A549 (cell line): Measurements from ENCODE around the gene OR1J4.

Experiments
- EHMT2 ChIP-seq: fragments of 200-600 bp; sonication (generic); IDR thresholded peaks from 2 replicates; pipeline ENCODE4 v1.6.1; 2016; ENCODE audit warnings: antibody characterized with exemption, low read depth, mild to moderate bottlenecking, moderate library complexity
- HDAC2 ChIP-seq: fragments of 200-600 bp; sonication (generic); IDR thresholded peaks from 2 replicates; pipeline ENCODE4 v1.6.1; 2016
- POLR2AphosphoS2 ChIP-seq: conservative IDR thresholded peaks from 2 replicates; pipeline ENCODE4 v1.6.1; 2012; ENCODE audit warnings: low read length, improper control_type of control experiment, inconsistent platforms
- TF ChIP-seq, protein P1 (sequence below): fragments of >200 bp; sonication (Bioruptor Twin); formaldehyde crosslinking; IDR thresholded peaks from 3 replicates; pipeline ENCODE4 v1.5.1; 2016
- TF ChIP-seq, protein P2 (sequence below): fragments of 450-650 bp; IDR thresholded peaks from 2 replicates; pipeline ENCODE4 v1.6.1; 2014; ENCODE audit warnings: antibody characterized with exemption
- TF ChIP-seq, protein P3 (sequence below): IDR thresholded peaks from 2 replicates; pipeline ENCODE4 v1.6.1; 2012; ENCODE audit warnings: low read depth, borderline replicate concordance
- TF ChIP-seq, protein P4 (sequence below): IDR thresholded peaks from 2 replicates; pipeline ENCODE4 v1.6.1; 2012

GRCh38 chr9:122562134-122562760, 43.3 kb downstream of the OR1J4 start:
- TF ChIP-seq, protein P1, sequence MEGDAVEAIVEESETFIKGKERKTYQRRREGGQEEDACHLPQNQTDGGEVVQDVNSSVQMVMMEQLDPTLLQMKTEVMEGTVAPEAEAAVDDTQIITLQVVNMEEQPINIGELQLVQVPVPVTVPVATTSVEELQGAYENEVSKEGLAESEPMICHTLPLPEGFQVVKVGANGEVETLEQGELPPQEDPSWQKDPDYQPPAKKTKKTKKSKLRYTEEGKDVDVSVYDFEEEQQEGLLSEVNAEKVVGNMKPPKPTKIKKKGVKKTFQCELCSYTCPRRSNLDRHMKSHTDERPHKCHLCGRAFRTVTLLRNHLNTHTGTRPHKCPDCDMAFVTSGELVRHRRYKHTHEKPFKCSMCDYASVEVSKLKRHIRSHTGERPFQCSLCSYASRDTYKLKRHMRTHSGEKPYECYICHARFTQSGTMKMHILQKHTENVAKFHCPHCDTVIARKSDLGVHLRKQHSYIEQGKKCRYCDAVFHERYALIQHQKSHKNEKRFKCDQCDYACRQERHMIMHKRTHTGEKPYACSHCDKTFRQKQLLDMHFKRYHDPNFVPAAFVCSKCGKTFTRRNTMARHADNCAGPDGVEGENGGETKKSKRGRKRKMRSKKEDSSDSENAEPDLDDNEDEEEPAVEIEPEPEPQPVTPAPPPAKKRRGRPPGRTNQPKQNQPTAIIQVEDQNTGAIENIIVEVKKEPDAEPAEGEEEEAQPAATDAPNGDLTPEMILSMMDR, result no peak
- TF ChIP-seq, protein P2, sequence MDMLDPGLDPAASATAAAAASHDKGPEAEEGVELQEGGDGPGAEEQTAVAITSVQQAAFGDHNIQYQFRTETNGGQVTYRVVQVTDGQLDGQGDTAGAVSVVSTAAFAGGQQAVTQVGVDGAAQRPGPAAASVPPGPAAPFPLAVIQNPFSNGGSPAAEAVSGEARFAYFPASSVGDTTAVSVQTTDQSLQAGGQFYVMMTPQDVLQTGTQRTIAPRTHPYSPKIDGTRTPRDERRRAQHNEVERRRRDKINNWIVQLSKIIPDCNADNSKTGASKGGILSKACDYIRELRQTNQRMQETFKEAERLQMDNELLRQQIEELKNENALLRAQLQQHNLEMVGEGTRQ, result no peak
- TF ChIP-seq, protein P3, sequence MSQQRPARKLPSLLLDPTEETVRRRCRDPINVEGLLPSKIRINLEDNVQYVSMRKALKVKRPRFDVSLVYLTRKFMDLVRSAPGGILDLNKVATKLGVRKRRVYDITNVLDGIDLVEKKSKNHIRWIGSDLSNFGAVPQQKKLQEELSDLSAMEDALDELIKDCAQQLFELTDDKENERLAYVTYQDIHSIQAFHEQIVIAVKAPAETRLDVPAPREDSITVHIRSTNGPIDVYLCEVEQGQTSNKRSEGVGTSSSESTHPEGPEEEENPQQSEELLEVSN, result no peak
- TF ChIP-seq HDAC2 (no peak), EHMT2 (no peak), POLR2AphosphoS2 (no peak)
- TF ChIP-seq, protein P4, sequence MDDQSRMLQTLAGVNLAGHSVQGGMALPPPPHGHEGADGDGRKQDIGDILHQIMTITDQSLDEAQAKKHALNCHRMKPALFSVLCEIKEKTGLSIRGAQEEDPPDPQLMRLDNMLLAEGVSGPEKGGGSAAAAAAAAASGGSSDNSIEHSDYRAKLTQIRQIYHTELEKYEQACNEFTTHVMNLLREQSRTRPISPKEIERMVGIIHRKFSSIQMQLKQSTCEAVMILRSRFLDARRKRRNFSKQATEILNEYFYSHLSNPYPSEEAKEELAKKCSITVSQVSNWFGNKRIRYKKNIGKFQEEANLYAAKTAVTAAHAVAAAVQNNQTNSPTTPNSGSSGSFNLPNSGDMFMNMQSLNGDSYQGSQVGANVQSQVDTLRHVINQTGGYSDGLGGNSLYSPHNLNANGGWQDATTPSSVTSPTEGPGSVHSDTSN, result no peak
